HG03025 (cell line): ENCODE data around the gene LIX1L.

Source experiments
- ATAC-seq: cut with Tn5 transposase; IDR thresholded peaks from one replicate; pipeline ENCODE4 v1.9.1; 2021; ENCODE audit warnings: mild to moderate bottlenecking, moderate library complexity; ENCODE audit not compliant: unreplicated experiment, low FRiP score

The LIX1L gene

DNA sequence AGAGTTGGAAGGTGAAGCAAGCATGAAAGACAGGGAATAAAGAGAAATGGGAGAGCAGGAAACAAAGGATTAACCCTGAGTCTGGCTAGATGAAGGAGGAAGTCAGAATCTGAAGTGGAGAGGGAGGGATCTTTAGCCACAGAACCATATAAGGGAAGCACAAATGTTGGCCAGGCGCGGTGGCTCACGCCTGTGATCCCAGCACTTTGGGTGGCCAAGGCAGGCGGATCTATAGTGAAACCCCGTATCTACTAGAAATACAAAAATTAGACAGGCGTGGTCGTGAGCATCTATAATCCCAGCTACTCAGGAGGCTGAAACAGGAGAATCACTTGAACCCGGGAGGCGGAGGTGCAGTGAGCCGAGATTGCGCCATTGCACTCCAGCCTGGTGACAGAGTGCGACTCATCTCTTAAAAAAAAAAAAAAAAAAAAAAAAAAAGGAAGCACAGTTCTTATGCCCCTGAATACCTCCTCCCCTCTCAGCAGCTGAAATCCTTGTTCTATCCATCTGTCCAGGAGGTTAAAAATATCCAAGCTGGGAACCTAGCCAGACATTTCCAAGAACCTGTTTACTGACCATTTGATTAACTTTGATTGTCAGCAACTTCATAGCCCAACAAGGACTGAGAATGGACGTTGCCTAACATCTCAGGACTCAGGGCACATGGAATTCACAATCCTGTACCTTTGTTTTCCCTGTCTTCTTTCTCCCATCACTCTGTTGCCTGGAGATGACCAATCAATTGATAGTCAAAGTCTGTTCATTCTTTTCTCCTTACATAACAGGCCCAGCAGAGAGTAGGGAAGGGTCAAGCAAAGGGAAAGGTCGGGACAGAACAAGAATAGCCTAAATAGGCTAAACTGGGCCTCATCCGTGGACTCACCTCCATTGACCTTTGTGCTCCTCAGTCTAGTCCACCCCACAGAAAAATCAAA is 28.0 kb upstream of the LIX1L start:
- no peak for ATAC-seq

- no peak for ATAC-seq
Measured at GRCh38 chr1:145985129-145985501, 27.3 kb upstream of the LIX1L start.

DNA sequence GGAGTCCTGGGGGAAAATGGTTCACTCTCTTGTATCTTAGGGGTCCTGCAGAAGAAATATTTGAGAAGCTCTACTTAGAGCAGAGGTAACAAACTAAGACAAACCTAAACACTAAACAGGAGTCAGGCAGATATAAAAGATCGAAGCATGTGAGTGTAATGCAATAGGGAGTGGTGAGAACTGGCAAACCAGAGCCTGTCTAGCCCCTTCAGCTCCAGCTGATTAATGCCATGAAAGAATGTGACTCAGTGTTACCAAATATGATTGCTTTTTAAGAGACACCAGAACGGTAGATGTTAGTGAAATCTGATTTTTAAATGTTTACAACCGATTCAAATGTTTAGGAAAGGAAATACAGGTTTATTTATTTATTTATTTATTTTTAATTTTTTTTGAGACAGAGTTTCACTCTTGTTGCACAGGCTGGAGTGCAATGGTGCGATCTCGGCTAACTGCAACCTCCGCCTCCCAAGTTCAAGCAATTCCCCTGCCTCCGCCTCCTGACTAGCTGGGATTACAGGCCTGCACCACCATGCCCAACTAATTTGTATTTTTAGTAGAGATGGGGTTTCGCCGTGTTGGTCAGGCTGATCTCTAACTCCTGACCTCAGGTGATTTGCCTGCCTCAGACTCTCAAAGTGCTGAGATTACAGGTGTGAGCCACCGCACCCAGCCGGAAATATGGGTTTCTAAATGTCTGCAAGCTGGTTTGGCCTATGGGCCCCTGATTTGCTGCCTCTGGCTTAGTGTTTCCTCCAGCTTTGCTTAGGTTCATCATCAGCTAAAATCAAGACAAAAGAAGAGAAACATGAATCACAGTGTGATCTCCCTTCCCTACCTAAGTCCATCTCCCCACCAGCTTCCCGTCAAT is 26.4 kb upstream of the LIX1L start:
- no peak for ATAC-seq

GRCh38 chr1:145983206-145983675 is 25.4 kb upstream of the LIX1L start:
- no peak for ATAC-seq

DNA sequence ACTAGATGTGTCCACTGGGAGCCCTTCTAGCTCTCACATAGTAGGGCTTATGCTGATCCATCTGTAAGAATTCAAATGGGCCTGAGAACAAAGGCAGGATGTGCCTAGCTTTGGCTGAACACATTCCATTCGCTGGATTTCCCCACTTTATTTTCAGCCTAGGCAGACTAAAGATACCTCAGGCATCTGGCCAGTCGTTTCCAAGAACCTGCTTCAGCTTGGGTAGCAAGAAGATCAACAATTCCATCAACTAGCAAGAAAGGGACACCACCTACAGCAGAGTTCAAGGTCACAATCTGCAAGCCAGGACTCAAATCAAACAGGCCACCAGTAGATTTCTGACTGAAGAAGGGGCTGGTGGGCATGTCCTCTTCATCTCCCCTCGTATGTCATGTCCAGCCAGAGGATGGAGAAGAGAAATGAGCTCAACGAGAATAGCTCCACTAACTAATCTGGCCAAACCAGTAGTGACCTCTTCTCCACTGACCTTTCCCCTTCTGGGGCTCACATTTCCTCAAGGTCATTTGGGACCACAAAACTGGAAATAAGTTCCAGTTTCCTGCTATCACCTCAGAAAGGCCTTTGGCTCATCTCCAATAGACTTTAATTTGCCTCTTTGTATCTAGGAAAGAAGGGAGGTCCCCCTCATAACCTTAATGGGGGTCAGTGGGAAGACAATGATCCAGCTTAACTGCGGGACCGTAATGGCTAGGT is 24.4 kb upstream of the LIX1L start:
- ATAC-seq, result no peak

- ATAC-seq, result no peak
Measured at GRCh38 chr1:145980457-145980994, 22.7 kb upstream of the LIX1L start.

- peak; percentile 18 for ATAC-seq
Measured at GRCh38 chr1:145979746-145980456, 22.1 kb upstream of the LIX1L start.

GRCh38 chr1:145978854-145979745 is 21.3 kb upstream of the LIX1L start:
- peak; percentile 90 for ATAC-seq

GRCh38 chr1:145978471-145978853 is 20.6 kb upstream of the LIX1L start:
- no peak for ATAC-seq

GRCh38 chr1:145977486-145978470 is 20.0 kb upstream of the LIX1L start:
- no peak for ATAC-seq

- ATAC-seq, result no peak
Measured at GRCh38 chr1:145977016-145977415, 19.2 kb upstream of the LIX1L start.

GRCh38 chr1:145975216-145975615 is 17.4 kb upstream of the LIX1L start:
- no peak for ATAC-seq

DNA sequence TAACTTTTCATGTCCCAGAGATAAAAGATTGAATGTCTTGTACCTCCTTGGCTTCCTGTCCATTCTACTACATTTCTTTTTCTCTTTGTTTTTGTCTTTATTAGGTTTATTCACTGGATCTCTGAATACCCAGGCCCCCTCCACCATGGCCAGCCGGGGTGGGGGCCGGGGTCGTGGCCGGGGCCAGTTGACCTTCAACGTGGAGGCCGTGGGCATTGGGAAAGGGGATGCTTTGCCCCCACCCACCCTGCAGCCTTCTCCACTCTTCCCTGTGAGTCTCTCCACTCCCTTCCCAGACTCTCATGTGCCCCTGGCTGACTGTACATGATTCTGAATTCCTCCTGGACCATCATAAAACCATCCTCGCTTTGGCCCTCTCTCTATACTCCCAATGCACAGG is 16.9 kb upstream of the LIX1L start:
- no peak for ATAC-seq

- no peak for ATAC-seq
Measured at GRCh38 chr1:145972580-145972979, 14.8 kb upstream of the LIX1L start.

- no peak for ATAC-seq
Measured at GRCh38 chr1:145967288-145967687, 9.5 kb upstream of the LIX1L start.

DNA sequence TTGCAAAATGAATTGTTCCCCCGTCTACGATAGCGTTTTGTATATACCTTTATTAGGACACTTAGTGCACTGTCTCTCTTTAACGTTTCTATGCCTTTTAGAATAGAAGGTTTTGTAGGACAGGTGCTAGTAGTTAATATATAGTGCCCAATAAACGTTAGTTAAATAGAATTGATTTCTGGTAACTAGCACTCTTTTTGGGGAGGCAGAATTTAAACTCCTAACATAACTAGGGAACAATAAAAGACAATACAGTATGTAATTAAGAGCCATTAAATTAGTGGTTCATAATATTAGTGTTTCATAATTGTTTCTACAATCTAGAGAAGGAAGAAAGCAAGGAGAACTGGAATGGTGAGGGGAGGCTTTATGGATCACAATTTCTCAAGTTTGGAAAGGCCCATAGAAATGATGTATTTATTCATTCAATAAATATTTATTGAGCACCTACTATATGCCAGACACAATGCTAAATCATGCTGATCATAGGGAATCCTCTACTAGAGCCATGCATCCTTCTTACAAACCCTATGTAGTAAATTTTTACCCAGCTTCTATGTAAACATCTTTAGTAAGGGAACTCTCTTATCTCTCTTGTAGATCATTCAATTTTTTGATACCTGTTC is 7.4 kb upstream of the LIX1L start:
- no peak for ATAC-seq
